Erythroblast (primary cell): Measurements from ENCODE around the gene NEDD9.

Experiments used
- DNase-seq, 2 experiments: peaks; one replicate each; lab custom pipeline; 2025; lab: John Stamatoyannopoulos, UW
- GATA1 ChIP-seq: IDR thresholded peaks from 2 replicates; pipeline ENCODE4 v1.6.1; 2011; ENCODE audit warnings: low read depth, mild to moderate bottlenecking, control low read depth, low read length, moderate library complexity
- POLR2A ChIP-seq: IDR thresholded peaks from 2 replicates; pipeline ENCODE4 v1.6.1; 2011; ENCODE audit warnings: mild to moderate bottlenecking, low read length

NEDD9 gene

GRCh38 chr6:11270030-11271027 lies 37.9 kb upstream of the NEDD9 start:
- DNase-seq = no peak
- TF ChIP-seq POLR2A (no peak), GATA1 (no peak)

- no peak for DNase-seq
These were observed 36.5 kb upstream of the NEDD9 start for GRCh38 chr6:11268978-11269377.

GRCh38 chr6:11266926-11267325 lies 34.5 kb upstream of the NEDD9 start:
- TF ChIP-seq POLR2A = no peak
- peak in 1 of 2 experiments; percentile 19 for DNase-seq

More at GRCh38 chr6:11268978-11269377, 36.5 kb upstream of the NEDD9 start:
- TF ChIP-seq GATA1 (no peak), POLR2A (no peak)

- no peak for DNase-seq
- TF ChIP-seq POLR2A (no peak), GATA1 (no peak)
These were observed 33.5 kb upstream of the NEDD9 start for GRCh38 chr6:11265932-11266331.

- no peak for DNase-seq
- no peak for TF ChIP-seq GATA1
- TF ChIP-seq POLR2A = no peak
These were observed 31.6 kb upstream of the NEDD9 start for GRCh38 chr6:11264100-11264499.

GRCh38 chr6:11263291-11263775 lies 30.9 kb upstream of the NEDD9 start:
- TF ChIP-seq POLR2A (no peak), GATA1 (no peak)
- no peak for DNase-seq

GRCh38 chr6:11262242-11262641 lies 29.8 kb upstream of the NEDD9 start:
- TF ChIP-seq POLR2A (no peak), GATA1 (no peak)
- no peak for DNase-seq

GRCh38 chr6:11260249-11261038 lies 28.0 kb upstream of the NEDD9 start:
- DNase-seq = no peak
- TF ChIP-seq GATA1 = no peak
- no peak for TF ChIP-seq POLR2A

GRCh38 chr6:11258260-11259237 lies 26.1 kb upstream of the NEDD9 start:
- no peak for TF ChIP-seq POLR2A
- TF ChIP-seq GATA1 = no peak
- DNase-seq = no peak

- TF ChIP-seq POLR2A = no peak
- TF ChIP-seq GATA1 = no peak
- DNase-seq = no peak
These were observed 23.1 kb upstream of the NEDD9 start for GRCh38 chr6:11255610-11256009.

- TF ChIP-seq POLR2A = no peak
- no peak for TF ChIP-seq GATA1
- DNase-seq = no peak
These were observed 21.1 kb upstream of the NEDD9 start for GRCh38 chr6:11253594-11253993.

GRCh38 chr6:11251553-11252360 lies 19.3 kb upstream of the NEDD9 start:
- TF ChIP-seq GATA1 (no peak), POLR2A (no peak)
- no peak for DNase-seq
